Measurements from ENCODE around the gene TNFRSF21. TPM values are rescaled to one million over a fixed set of nuclear protein-coding genes. Genes with fewer than 3 reads are reported as not detected.

Gene TNFRSF21
- total and polyA plus RNA-seq, 12 donors: 1.9 to 13.7 (median 7.5) TPM

DNA sequence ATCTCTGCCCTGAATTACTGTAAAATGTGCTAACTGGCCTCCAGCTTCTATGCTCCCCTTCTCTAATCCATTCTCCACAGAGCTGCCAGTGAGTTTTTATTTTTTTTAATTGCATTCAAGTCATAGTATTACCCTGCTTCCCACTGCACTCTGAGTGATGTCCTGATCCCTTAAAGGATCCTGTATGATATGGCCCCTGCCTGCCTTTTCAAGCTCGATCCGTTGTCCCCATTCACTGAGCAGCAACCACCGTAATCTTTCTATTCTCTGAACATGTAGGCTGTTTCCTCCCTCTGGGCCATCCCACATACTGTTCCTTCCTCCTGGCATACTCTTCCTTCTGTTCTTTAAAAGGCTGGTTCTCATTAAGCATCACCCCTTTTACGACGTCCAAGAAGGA, 9.3 kb downstream of the TNFRSF21 start:
- H3K9me3 ChIP-seq (replicated peaks in 1 of 3): no peaks in the 10 kb centered on the region
- 83 to 91% (median 87%) methylated on average over 5 of the region's 5 CpGs for whole genome bisulfite sequencing, 4 donors
- H3K36me3 ChIP-seq (replicated peaks in 1 of 2): no peaks in the 10 kb centered on the region
- peaks cover 5% of the 10 kb centered on the region for H3K27me3 ChIP-seq
- TF ChIP-seq POLR2A (IDR thresholded peaks at IDR 0.05): no peak
- TF ChIP-seq, protein P1, sequence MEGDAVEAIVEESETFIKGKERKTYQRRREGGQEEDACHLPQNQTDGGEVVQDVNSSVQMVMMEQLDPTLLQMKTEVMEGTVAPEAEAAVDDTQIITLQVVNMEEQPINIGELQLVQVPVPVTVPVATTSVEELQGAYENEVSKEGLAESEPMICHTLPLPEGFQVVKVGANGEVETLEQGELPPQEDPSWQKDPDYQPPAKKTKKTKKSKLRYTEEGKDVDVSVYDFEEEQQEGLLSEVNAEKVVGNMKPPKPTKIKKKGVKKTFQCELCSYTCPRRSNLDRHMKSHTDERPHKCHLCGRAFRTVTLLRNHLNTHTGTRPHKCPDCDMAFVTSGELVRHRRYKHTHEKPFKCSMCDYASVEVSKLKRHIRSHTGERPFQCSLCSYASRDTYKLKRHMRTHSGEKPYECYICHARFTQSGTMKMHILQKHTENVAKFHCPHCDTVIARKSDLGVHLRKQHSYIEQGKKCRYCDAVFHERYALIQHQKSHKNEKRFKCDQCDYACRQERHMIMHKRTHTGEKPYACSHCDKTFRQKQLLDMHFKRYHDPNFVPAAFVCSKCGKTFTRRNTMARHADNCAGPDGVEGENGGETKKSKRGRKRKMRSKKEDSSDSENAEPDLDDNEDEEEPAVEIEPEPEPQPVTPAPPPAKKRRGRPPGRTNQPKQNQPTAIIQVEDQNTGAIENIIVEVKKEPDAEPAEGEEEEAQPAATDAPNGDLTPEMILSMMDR (IDR thresholded peaks at IDR 0.05): no peak
- H3K4me3 ChIP-seq: no peak overlapping the region
- DNase-seq: no peak
- H3K27ac ChIP-seq: no peak overlapping the region
- no peaks in the 10 kb centered on the region for H3K4me1 ChIP-seq (replicated peaks in 1 of 2)
- intact Hi-C loops (cut with DNase I): no loop called here

GRCh38 chr6:47299965-47300364, 9.7 kb downstream of the TNFRSF21 start:
- 72 to 86% (median 83%) methylated on average over 4 of the region's 4 CpGs for WGBS, 4 donors
- Histone ChIP-seq H3K27me3 (peaks cover 5% of the 10 kb centered on the region), H3K4me3 (no peak overlapping the region), H3K9me3 (replicated peaks in 1 of 3) (no peaks in the 10 kb centered on the region), H3K36me3 (replicated peaks in 1 of 2) (no peaks in the 10 kb centered on the region), H3K27ac (no peak overlapping the region), H3K4me1 (replicated peaks in 1 of 2) (no peaks in the 10 kb centered on the region)
- intact Hi-C loops (cut with DNase I): no loop called here
- TF ChIP-seq, protein P1 (IDR thresholded peaks at IDR 0.05): no peak
- TF ChIP-seq POLR2A (IDR thresholded peaks at IDR 0.05): no peak
- no peak for DNase-seq

- Histone ChIP-seq H3K27me3 (no peaks in the 10 kb centered on the region), H3K27ac (no peak overlapping the region), H3K36me3 (replicated peaks in 1 of 2) (no peaks in the 10 kb centered on the region), H3K4me1 (replicated peaks in 1 of 2) (no peaks in the 10 kb centered on the region), H3K9me3 (replicated peaks in 1 of 3) (no peaks in the 10 kb centered on the region), H3K4me3 (no peak overlapping the region)
- intact Hi-C loops (cut with DNase I): no loop called here
- DNase-seq: no peak
- TF ChIP-seq POLR2A (IDR thresholded peaks at IDR 0.05): no peak
- TF ChIP-seq, protein P1 (IDR thresholded peaks at IDR 0.05): no peak
Observed at GRCh38 chr6:47298475-47298874, 11.2 kb downstream of the TNFRSF21 start.

GRCh38 chr6:47294990-47295389, 14.7 kb downstream of the TNFRSF21 start:
- no peak overlapping the region for H3K4me3 ChIP-seq
- no peaks in the 10 kb centered on the region for H3K27me3 ChIP-seq
- H3K4me1 ChIP-seq (replicated peaks in 1 of 2): no peaks in the 10 kb centered on the region
- WGBS, 4 donors: 77 to 81% (median 78%) methylated on average over 4 of the region's 4 CpGs
- TF ChIP-seq, protein P1 (IDR thresholded peaks at IDR 0.05): no peak
- no peak for TF ChIP-seq POLR2A (IDR thresholded peaks at IDR 0.05)
- H3K9me3 ChIP-seq (replicated peaks in 1 of 3): no peaks in the 10 kb centered on the region
- DNase-seq: no peak
- no peaks in the 10 kb centered on the region for H3K36me3 ChIP-seq (replicated peaks in 1 of 2)
- intact Hi-C loops (cut with DNase I): no loop called here
- H3K27ac ChIP-seq: no peak overlapping the region
